HG02938 (cell line): ENCODE results near the gene SPTLC1.
"Not testable (repeated sequence)": the region's sequence is repeated elsewhere in the genome, so short reads cannot be mapped to it uniquely, and the experiment has no call there.

Experiments
- ATAC-seq: cut with Tn5 transposase; IDR thresholded peaks from one replicate; pipeline ENCODE4 v1.9.1; 2021; ENCODE audit warnings: mild to moderate bottlenecking, moderate library complexity; ENCODE audit not compliant: unreplicated experiment

The SPTLC1 gene

GRCh38 chr9:92141144-92142129 is 26.2 kb upstream of the SPTLC1 start:
- no peak for ATAC-seq

GRCh38 chr9:92140754-92141143 is 25.5 kb upstream of the SPTLC1 start:
- no peak for ATAC-seq

- peak; percentile 64 for ATAC-seq
Measured at GRCh38 chr9:92140074-92140753, 25.0 kb upstream of the SPTLC1 start.

- ATAC-seq = not testable (repeated sequence)
Measured at GRCh38 chr9:92138960-92139540, 23.8 kb upstream of the SPTLC1 start.

- no peak for ATAC-seq
Measured at GRCh38 chr9:92138157-92138959, 23.1 kb upstream of the SPTLC1 start.

- no peak for ATAC-seq
Measured at GRCh38 chr9:92136184-92136858, 21.1 kb upstream of the SPTLC1 start.

GRCh38 chr9:92135576-92135975 is 20.4 kb upstream of the SPTLC1 start:
- no peak for ATAC-seq

GRCh38 chr9:92133949-92134604 is 18.9 kb upstream of the SPTLC1 start:
- peak; percentile 56 for ATAC-seq

- not testable (repeated sequence) for ATAC-seq
Measured at GRCh38 chr9:92132913-92133312, 17.7 kb upstream of the SPTLC1 start.

- no peak for ATAC-seq
Measured at GRCh38 chr9:92132501-92132900, 17.3 kb upstream of the SPTLC1 start.

- ATAC-seq = no peak
Measured at GRCh38 chr9:92122800-92123199, 7.6 kb upstream of the SPTLC1 start.

GRCh38 chr9:92122061-92122460 is 6.8 kb upstream of the SPTLC1 start:
- no peak for ATAC-seq

- no peak for ATAC-seq
Measured at GRCh38 chr9:92121265-92121664, 6.1 kb upstream of the SPTLC1 start.

GRCh38 chr9:92120138-92120537 is 4.9 kb upstream of the SPTLC1 start:
- no peak for ATAC-seq

- no peak for ATAC-seq
Measured at GRCh38 chr9:92119586-92119985, 4.4 kb upstream of the SPTLC1 start.

GRCh38 chr9:92108122-92108521 is 7.1 kb downstream of the SPTLC1 start:
- no peak for ATAC-seq

- ATAC-seq = not testable (repeated sequence)
Measured at GRCh38 chr9:92105446-92106225, 9.6 kb downstream of the SPTLC1 start.

GRCh38 chr9:92103601-92104000 is 11.6 kb downstream of the SPTLC1 start:
- ATAC-seq = not testable (repeated sequence)
